Transverse colon (tissue), 4 donors: ENCODE results near the gene BAIAP2. TPM values are rescaled to one million over a fixed set of nuclear protein-coding genes. Genes with fewer than 3 reads are reported as not detected.
"Not testable (repeated sequence)": the region's sequence is repeated elsewhere in the genome, so short reads cannot be mapped to it uniquely, and the experiment has no call there.

ENCODE experiments used
- DNase-seq: peaks from one replicate; pipeline ENCODE4 v3.0.0-alpha.2; 2019
- H3K27ac ChIP-seq, 4 donors: fragments of 200-600 bp; sonication (generic); 2 replicates each; pipeline ENCODE4 v1.5.1; 2016 to 2018; ENCODE audit warnings: inconsistent platforms in 4 of 4
- H3K27me3 ChIP-seq: fragments of 200-600 bp; sonication (generic); 2 replicates; pipeline ENCODE4 v1.5.1; 2017; ENCODE audit warnings: inconsistent platforms
- H3K36me3 ChIP-seq, 4 donors: fragments of 200-600 bp; sonication (generic); 2 replicates each; pipeline ENCODE4 v1.5.1; 2017 to 2019; ENCODE audit warnings: inconsistent platforms in 4 of 4
- H3K4me1 ChIP-seq, 4 donors: fragments of 200-600 bp; sonication (generic); 2 replicates each; pipeline ENCODE4 v1.5.1; 2017 to 2020; ENCODE audit warnings: inconsistent platforms in 4 of 4
- H3K4me3 ChIP-seq, 4 donors: fragments of 200-600 bp; sonication (generic); 1 replicate in 1 of 4; 2 replicates in 3 of 4; pipeline versions ENCODE4 v1.5.1 to v1.6.1; 2017 to 2019; ENCODE audit warnings: inconsistent platforms in 4 of 4
- H3K9me3 ChIP-seq, 2 donors: fragments of 200-600 bp; sonication (generic); 2 replicates each; pipeline ENCODE4 v1.5.1; 2017 to 2019; ENCODE audit warnings: inconsistent platforms in 2 of 2
- CTCF ChIP-seq, 5 experiments: fragments of 200-600 bp in 3 of 5; fragments of 450-650 bp in 2 of 5; sonication (generic) in 3 of 5; IDR thresholded peaks; 1 replicate in 2 of 5; 2 replicates in 3 of 5; pipeline ENCODE4 v1.5.1; 2016 to 2017; ENCODE audit warnings: antibody characterized with exemption in 5 of 5, inconsistent platforms in 3 of 5, mild to moderate bottlenecking in 2 of 5, moderate library complexity in 1 of 5
- EP300 ChIP-seq: sonication (generic); formaldehyde crosslinking; IDR thresholded peaks from one replicate; pipeline ENCODE4 v1.6.1; 2017; ENCODE audit warnings: antibody characterized with exemption, low read depth
- POLR2A ChIP-seq: fragments of 450-650 bp; IDR thresholded peaks from one replicate; pipeline ENCODE4 v1.6.1; 2016; ENCODE audit warnings: antibody characterized with exemption, mild to moderate bottlenecking, moderate library complexity
- POLR2AphosphoS5 ChIP-seq, 3 donors: sonication (generic); formaldehyde crosslinking; IDR thresholded peaks; one replicate each; pipeline ENCODE4 v1.6.1; 2016; ENCODE audit warnings: antibody characterized with exemption in 3 of 3
- whole genome bisulfite sequencing, 2 donors: methylation state at CpG; one replicate each; pipeline ENCODE4 v1.1.5; 2018; ENCODE audit warnings: low coverage in 1 of 2; 5-methylcytosine and 5-hydroxymethylcytosine counted together
- in situ Hi-C, 4 donors: fragments of 200-750 bp; cut with MboI; loops; one replicate each; pipeline versions ENCODE4 v1.15.0 to v1.15.1; 2017; ENCODE audit warnings: low sequenced_read_pairs in 3 of 4, low pct_ligation_motif_present in 1 of 4, low pct_unique_long_range_greater_than_20kb in 1 of 4
- intact Hi-C: fragments of 100-400 bp; cut with DNase I; formaldehyde crosslinking; loops from one replicate; pipeline ENCODE4 v1.15.1; 2023; ENCODE audit warnings: low total_unique reads
- total RNA-seq, 4 donors: library from RNA; depleted of rRNA; stranded (reverse); fragments of >200 nt; gene quantifications; one replicate each; pipeline ENCODE4 v1.1.0, GENCODE V29; 2016

The BAIAP2 gene
- total RNA-seq, 4 donors from 2014 or later: 11.7 to 62.1 (median 39.6) TPM

GRCh38 chr17:81151278-81151677, 116.3 kb downstream of the BAIAP2 start:
- Histone ChIP-seq H3K4me1 (no peaks in the 10 kb centered on the region), H3K4me3 (no peak overlapping the region), H3K9me3 (no peaks in the 10 kb centered on the region), H3K27ac (no peak overlapping the region), H3K36me3 (no peaks in the 10 kb centered on the region), H3K27me3 (no peaks in the 10 kb centered on the region)
- intact Hi-C loops: no loop called here
- no peak for DNase-seq
- 84% methylated on average over 12 of the region's 13 CpGs; no CpG with 5 or more reads in 1 of the 2 donors for WGBS, 2 donors
- TF ChIP-seq POLR2A (no peak), CTCF (IDR thresholded peaks at IDR 0.05) (no peak), EP300 (no peak), POLR2AphosphoS5 (IDR thresholded peaks at IDR 0.05) (no peak)
- in situ Hi-C loops: no loop called here

DNA sequence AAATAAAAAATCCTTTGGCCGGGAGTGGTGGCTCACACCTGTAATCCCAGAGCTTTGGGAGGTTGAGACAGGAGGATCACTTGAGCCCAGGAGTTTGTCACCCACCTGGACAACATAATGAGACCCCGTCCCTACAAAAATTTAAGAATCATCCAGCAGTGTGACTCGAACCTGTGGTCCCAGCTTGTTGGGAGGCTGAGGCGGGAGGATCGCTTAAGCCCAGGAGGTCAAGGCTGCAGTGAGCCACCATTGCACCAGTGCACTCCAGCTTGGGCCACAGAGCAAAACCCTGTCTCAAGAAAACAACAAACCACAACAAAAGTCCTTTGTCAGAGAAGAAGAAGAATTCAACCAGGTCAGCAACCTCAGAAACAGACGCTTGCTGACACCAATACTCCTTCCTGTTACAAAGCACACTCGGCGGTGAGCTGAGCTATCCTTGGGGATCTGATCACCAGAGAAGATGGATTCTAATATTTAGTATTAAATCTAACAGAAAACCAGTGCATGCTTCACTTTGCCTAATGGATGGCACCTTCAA, 117.4 kb downstream of the BAIAP2 start:
- TF ChIP-seq POLR2AphosphoS5 (IDR thresholded peaks at IDR 0.05) (no peak), CTCF (IDR thresholded peaks at IDR 0.05) (no peak), EP300 (no peak), POLR2A (no peak)
- Histone ChIP-seq H3K9me3 (no peaks in the 10 kb centered on the region), H3K27me3 (no peaks in the 10 kb centered on the region), H3K36me3 (no peaks in the 10 kb centered on the region), H3K4me1 (no peaks in the 10 kb centered on the region), H3K27ac (no peak overlapping the region), H3K4me3 (no peak overlapping the region)
- 78 to 80% methylated on average over 2 to 8 of the region's 8 CpGs for WGBS, 2 donors
- in situ Hi-C loops (no loop called here), intact Hi-C loops (no loop called here)
- no peak for DNase-seq

DNA sequence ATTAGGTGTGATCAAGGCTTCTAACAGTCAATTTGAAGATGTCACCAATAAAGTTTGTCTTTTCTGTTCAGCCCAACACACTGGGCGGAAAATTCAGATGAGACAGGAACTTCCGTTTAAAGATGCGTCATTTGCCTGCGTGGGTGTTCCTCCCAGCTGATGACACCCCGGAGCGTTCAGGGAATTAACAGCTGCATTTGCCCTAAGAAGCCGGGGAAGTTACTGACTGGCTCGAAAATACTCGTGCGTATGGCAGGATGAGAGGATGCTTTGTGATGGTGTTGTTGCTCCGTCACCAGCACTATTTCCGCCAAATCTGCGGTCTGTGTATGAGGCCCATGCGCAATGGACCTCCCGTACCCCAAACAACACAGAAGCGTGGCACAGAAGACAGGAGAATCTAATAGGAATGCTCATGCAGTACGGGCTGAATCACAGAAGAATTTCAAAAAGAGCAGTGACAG, 118.4 kb downstream of the BAIAP2 start:
- intact Hi-C loops (no loop called here), in situ Hi-C loops (no loop called here)
- DNase-seq: no peak
- Histone ChIP-seq H3K27ac (no peak overlapping the region), H3K9me3 (no peaks in the 10 kb centered on the region), H3K36me3 (no peaks in the 10 kb centered on the region), H3K27me3 (no peaks in the 10 kb centered on the region), H3K4me1 (no peaks in the 10 kb centered on the region), H3K4me3 (no peak overlapping the region)
- TF ChIP-seq POLR2AphosphoS5 (IDR thresholded peaks at IDR 0.05) (no peak), POLR2A (no peak), EP300 (no peak), CTCF (IDR thresholded peaks at IDR 0.05) (no peak)
- 53 to 77% methylated on average over 3 to 17 of the region's 17 CpGs for WGBS, 2 donors

DNA sequence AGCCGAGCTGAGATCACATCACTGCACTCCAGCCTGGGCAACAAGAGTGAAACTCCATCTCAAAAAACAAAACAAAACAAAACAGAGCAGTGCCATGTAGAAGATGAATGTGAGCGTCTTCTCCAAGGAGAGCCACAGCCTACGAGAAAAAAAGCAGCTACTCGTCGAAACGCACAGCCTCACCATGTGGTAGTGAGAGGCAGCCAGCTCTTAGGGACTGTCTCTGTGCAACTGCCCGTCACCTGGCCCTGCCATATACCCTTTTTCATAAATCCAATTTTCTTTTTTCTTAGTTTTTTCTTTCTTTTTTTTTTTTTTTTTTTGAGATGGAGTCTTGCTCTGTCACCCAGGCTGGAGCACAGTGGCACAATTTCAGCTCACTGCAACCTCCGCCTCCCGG, 119.1 kb downstream of the BAIAP2 start:
- WGBS, 2 donors: 78 to 88% methylated on average over 6 to 9 of the region's 9 CpGs
- not testable (repeated sequence) for H3K27ac ChIP-seq

GRCh38 chr17:81154961-81155360, 120.0 kb downstream of the BAIAP2 start:
- intact Hi-C loops (no loop called here), in situ Hi-C loops (no loop called here)

More for the DNA sequence above, 119.1 kb downstream of the BAIAP2 start:
- in situ Hi-C loops, H3K36me3 ChIP-seq, H3K9me3 ChIP-seq, H3K4me3 ChIP-seq, H3K27me3 ChIP-seq, intact Hi-C loops, H3K4me1 ChIP-seq, DNase-seq: not testable (repeated sequence)

More at GRCh38 chr17:81154961-81155360, 120.0 kb downstream of the BAIAP2 start:
- Histone ChIP-seq H3K27me3 (peaks cover 2% of the 10 kb centered on the region), H3K27ac (no peak overlapping the region), H3K4me1 (no peaks in the 10 kb centered on the region), H3K9me3 (no peaks in the 10 kb centered on the region), H3K36me3 (no peaks in the 10 kb centered on the region), H3K4me3 (no peak overlapping the region)
- no peak for DNase-seq
- 85 to 93% methylated on average over 12 to 18 of the region's 18 CpGs for WGBS, 2 donors
- TF ChIP-seq POLR2A (no peak), POLR2AphosphoS5 (IDR thresholded peaks at IDR 0.05) (no peak), EP300 (no peak), CTCF (IDR thresholded peaks at IDR 0.05) (no peak)
